ENCODE results near the gene TRAF3. TPM values are rescaled to one million over a fixed set of nuclear protein-coding genes. Genes with fewer than 3 reads are reported as not detected.

TRAF3 gene
- total RNA-seq, 1 experiment from 2014 or later: 37.6 TPM

DNA sequence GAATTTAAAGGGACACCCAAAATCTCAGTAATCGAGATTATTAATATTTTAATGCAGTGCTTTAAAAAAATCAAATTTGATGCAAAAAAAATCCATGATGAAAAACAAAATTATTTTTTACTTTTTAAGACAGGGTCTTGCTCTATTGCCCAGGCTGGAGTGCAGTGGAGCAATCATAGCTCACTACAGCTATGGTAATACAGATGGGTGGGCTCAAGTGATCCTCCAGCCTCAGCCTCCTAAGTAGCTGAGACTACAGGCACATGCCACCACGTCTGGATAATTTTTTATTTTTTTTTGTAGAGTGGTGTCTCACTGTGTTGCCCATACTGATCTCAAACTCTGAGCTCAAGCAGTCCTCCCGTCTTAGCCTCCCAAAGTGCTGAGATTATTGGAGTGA is 62.9 kb downstream of the TRAF3 start:
- TF ChIP-seq TCF7L2 (IDR thresholded peaks at IDR 0.05; ENCODE audit: low read depth, low read length) (no peak), POLR2AphosphoS5 (IDR thresholded peaks at IDR 0.05; ENCODE audit: low read depth, low read length) (no peak), SIN3A (IDR thresholded peaks at IDR 0.05; ENCODE audit: borderline replicate concordance, insufficient read depth, low read depth, low read length) (no peak), REST (IDR thresholded peaks at IDR 0.05; ENCODE audit: insufficient read depth in 1 of 2, low read depth in 2 of 2, low read length in 1 of 2) (no peak)
- TF ChIP-seq, protein P1, sequence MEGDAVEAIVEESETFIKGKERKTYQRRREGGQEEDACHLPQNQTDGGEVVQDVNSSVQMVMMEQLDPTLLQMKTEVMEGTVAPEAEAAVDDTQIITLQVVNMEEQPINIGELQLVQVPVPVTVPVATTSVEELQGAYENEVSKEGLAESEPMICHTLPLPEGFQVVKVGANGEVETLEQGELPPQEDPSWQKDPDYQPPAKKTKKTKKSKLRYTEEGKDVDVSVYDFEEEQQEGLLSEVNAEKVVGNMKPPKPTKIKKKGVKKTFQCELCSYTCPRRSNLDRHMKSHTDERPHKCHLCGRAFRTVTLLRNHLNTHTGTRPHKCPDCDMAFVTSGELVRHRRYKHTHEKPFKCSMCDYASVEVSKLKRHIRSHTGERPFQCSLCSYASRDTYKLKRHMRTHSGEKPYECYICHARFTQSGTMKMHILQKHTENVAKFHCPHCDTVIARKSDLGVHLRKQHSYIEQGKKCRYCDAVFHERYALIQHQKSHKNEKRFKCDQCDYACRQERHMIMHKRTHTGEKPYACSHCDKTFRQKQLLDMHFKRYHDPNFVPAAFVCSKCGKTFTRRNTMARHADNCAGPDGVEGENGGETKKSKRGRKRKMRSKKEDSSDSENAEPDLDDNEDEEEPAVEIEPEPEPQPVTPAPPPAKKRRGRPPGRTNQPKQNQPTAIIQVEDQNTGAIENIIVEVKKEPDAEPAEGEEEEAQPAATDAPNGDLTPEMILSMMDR (IDR thresholded peaks at IDR 0.05): no peak
- intact Hi-C loops (cut with micrococcal nuclease; ENCODE audit: unreplicated experiment): no loop called here
- Histone ChIP-seq H3K4me1 (ENCODE audit: control insufficient read depth, insufficient read depth, low read length) (no peaks in the 10 kb centered on the region), H3K4me3 (ENCODE audit: low read depth in 2 of 2, low read length in 2 of 2) (no peak overlapping the region), H3K9me3 (ENCODE audit: control insufficient read depth, insufficient read depth, low read depth, low read length) (no peaks in the 10 kb centered on the region), H3K36me3 (ENCODE audit: control insufficient read depth, insufficient read depth, low read length) (no peaks in the 10 kb centered on the region), H3K27me3 (ENCODE audit: control insufficient read depth, insufficient read depth, low read length) (no peaks in the 10 kb centered on the region), H3K27ac (ENCODE audit: low read length) (no peak overlapping the region)
- DNase-seq (ENCODE audit: low read depth, low spot score) (no peak), ATAC-seq (no peak)
- no TSS peak for BruUV-seq (replicated peaks)
- in situ Hi-C loops (cut with HindIII; ENCODE audit: low pct_unique_long_range_greater_than_20kb, low sequenced_read_pairs): no loop called here
- POLR2A ChIA-PET: no interaction called here
- CTCF ChIA-PET: no interaction called here

- in situ Hi-C loops (cut with HindIII; ENCODE audit: low pct_unique_long_range_greater_than_20kb, low sequenced_read_pairs): no loop called here
- H3K4me1 ChIP-seq (ENCODE audit: control insufficient read depth, insufficient read depth, low read length): no peaks in the 10 kb centered on the region
- ATAC-seq: no peak
Observed at GRCh38 chr14:102840771-102841528, 63.7 kb downstream of the TRAF3 start.

More at GRCh38 chr14:102840771-102841528, 63.7 kb downstream of the TRAF3 start:
- TF ChIP-seq REST (IDR thresholded peaks at IDR 0.05; ENCODE audit: insufficient read depth in 1 of 2, low read depth in 2 of 2, low read length in 1 of 2) (no peak), POLR2AphosphoS5 (IDR thresholded peaks at IDR 0.05; ENCODE audit: low read depth, low read length) (no peak), SIN3A (IDR thresholded peaks at IDR 0.05; ENCODE audit: borderline replicate concordance, insufficient read depth, low read depth, low read length) (no peak), TCF7L2 (IDR thresholded peaks at IDR 0.05; ENCODE audit: low read depth, low read length) (no peak)
- TF ChIP-seq, protein P1 (IDR thresholded peaks at IDR 0.05): no peak
- intact Hi-C loops (cut with micrococcal nuclease; ENCODE audit: unreplicated experiment): no loop called here
- BruUV-seq (replicated peaks): no TSS peak
- Histone ChIP-seq H3K4me3 (ENCODE audit: low read depth in 2 of 2, low read length in 2 of 2) (no peak overlapping the region), H3K36me3 (ENCODE audit: control insufficient read depth, insufficient read depth, low read length) (no peaks in the 10 kb centered on the region), H3K27me3 (ENCODE audit: control insufficient read depth, insufficient read depth, low read length) (no peaks in the 10 kb centered on the region), H3K27ac (ENCODE audit: low read length) (no peak overlapping the region), H3K9me3 (ENCODE audit: control insufficient read depth, insufficient read depth, low read depth, low read length) (no peaks in the 10 kb centered on the region)
- ChIA-PET POLR2A (no interaction called here), CTCF (no interaction called here)
- no peak for DNase-seq (ENCODE audit: low read depth, low spot score)

Measured in Panc1 (cell line).